ENCODE results near the gene C8B. TPM values are rescaled to one million over a fixed set of nuclear protein-coding genes. Genes with fewer than 3 reads are reported as not detected.
A peak's percentile ranks its signal among the peaks of the same experiment; 100 is the strongest.

C8B gene
- total RNA-seq, 2 donors from 2014 or later, result not detected

DNA sequence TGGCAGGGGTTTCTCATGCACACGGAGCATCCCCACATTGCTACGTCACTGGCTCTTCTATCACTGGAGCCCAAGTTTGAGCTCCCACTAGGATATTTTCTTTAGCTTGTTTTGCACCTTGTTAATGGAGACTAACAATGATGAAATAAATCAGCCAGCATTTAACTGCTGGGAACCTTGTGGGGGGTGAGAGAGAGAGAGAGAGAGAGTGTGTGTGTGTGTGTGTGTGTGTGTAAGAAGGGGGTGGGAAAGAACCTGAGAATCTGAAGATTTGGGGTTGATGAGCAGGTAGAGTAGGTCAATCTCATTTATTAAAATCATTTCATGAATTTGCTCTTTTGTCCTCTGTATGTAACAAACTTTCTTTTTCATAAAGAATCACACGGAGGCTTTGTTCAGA is 624 bp downstream of the C8B start:
- Mint-ChIP-seq H3K36me3 (ENCODE audit: low read depth) (no peaks in the 10 kb centered on the region), H3K4me1 (no peaks in the 10 kb centered on the region), H3K27me3 (peaks cover 19% of the 10 kb centered on the region), H3K27ac (no peak overlapping the region), H3K4me3 (no peak overlapping the region)
- ATAC-seq (no peak), DNase-seq (no peak)
- H3K9me3 ChIP-seq (ENCODE audit: control insufficient read depth, low read length, poor library complexity, severe bottlenecking), result no peaks in the 10 kb centered on the region

- no peaks in the 10 kb centered on the region for H3K36me3 Mint-ChIP-seq (ENCODE audit: low read depth)
- no peaks in the 10 kb centered on the region for H3K4me1 Mint-ChIP-seq
- peak overlapping the region; percentile 1 for H3K27ac Mint-ChIP-seq
- ATAC-seq (no peak), DNase-seq (no peak)
- no peaks in the 10 kb centered on the region for H3K9me3 ChIP-seq (ENCODE audit: control insufficient read depth, low read length, poor library complexity, severe bottlenecking)
- H3K4me3 Mint-ChIP-seq, result no peak overlapping the region
- peaks cover 19% of the 10 kb centered on the region for H3K27me3 Mint-ChIP-seq
Observed at GRCh38 chr1:56964349-56965017, 1.3 kb downstream of the C8B start.

DNA sequence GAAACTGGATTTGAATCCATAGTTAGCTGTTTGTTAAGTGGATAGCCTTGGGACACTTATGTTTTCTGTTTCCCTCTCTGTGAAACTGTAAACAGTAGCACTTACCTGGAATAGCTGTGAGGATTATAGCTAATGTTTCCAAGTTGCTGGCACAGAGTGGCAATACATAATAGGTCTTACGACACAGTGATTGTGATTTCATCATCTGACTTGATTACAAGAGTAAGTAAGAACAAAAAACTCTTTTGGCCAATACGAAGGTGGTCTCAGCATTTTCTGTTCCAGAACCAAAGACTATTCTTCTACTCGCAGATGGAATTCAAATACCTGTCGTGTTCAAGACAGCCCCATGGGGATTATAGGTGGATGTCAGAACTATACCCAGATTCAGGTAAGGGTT is 2.1 kb downstream of the C8B start:
- no peak overlapping the region for H3K4me3 Mint-ChIP-seq
- no peaks in the 10 kb centered on the region for H3K9me3 ChIP-seq (ENCODE audit: control insufficient read depth, low read length, poor library complexity, severe bottlenecking)
- H3K27me3 Mint-ChIP-seq, result peaks cover 19% of the 10 kb centered on the region
- no peak for DNase-seq
- no peak overlapping the region for H3K27ac Mint-ChIP-seq
- ATAC-seq, result no peak
- no peaks in the 10 kb centered on the region for H3K36me3 Mint-ChIP-seq (ENCODE audit: low read depth)
- no peaks in the 10 kb centered on the region for H3K4me1 Mint-ChIP-seq

- ATAC-seq (no peak), DNase-seq (no peak)
- Mint-ChIP-seq H3K4me3 (no peak overlapping the region), H3K36me3 (ENCODE audit: low read depth) (peaks cover 5% of the 10 kb centered on the region), H3K27ac (no peak overlapping the region), H3K4me1 (peaks cover 4% of the 10 kb centered on the region), H3K27me3 (peaks cover 35% of the 10 kb centered on the region)
- no peaks in the 10 kb centered on the region for H3K9me3 ChIP-seq (ENCODE audit: control insufficient read depth, low read length, poor library complexity, severe bottlenecking)
Observed at GRCh38 chr1:56961426-56961825, 4.4 kb downstream of the C8B start.

- Mint-ChIP-seq H3K27ac (no peak overlapping the region), H3K27me3 (peaks cover 35% of the 10 kb centered on the region), H3K4me1 (peaks cover 4% of the 10 kb centered on the region), H3K36me3 (ENCODE audit: low read depth) (peaks cover 5% of the 10 kb centered on the region), H3K4me3 (no peak overlapping the region)
- no peaks in the 10 kb centered on the region for H3K9me3 ChIP-seq (ENCODE audit: control insufficient read depth, low read length, poor library complexity, severe bottlenecking)
- DNase-seq, result no peak
- no peak for ATAC-seq
Observed at GRCh38 chr1:56958526-56958925, 7.3 kb downstream of the C8B start.

GRCh38 chr1:56957931-56958330 is 7.9 kb downstream of the C8B start:
- H3K4me1 Mint-ChIP-seq, result peaks cover 4% of the 10 kb centered on the region
- H3K27me3 Mint-ChIP-seq, result peaks cover 33% of the 10 kb centered on the region
- no peak overlapping the region for H3K4me3 Mint-ChIP-seq
- no peaks in the 10 kb centered on the region for H3K9me3 ChIP-seq (ENCODE audit: control insufficient read depth, low read length, poor library complexity, severe bottlenecking)
- no peak for DNase-seq
- ATAC-seq, result no peak
- H3K27ac Mint-ChIP-seq, result no peak overlapping the region
- peaks cover 5% of the 10 kb centered on the region for H3K36me3 Mint-ChIP-seq (ENCODE audit: low read depth)

GRCh38 chr1:56954664-56955063 is 11.2 kb downstream of the C8B start:
- Mint-ChIP-seq H3K27me3 (peaks cover 28% of the 10 kb centered on the region), H3K4me1 (peaks cover 4% of the 10 kb centered on the region), H3K4me3 (no peak overlapping the region), H3K36me3 (ENCODE audit: low read depth) (peaks cover 5% of the 10 kb centered on the region), H3K27ac (no peak overlapping the region)
- no peaks in the 10 kb centered on the region for H3K9me3 ChIP-seq (ENCODE audit: control insufficient read depth, low read length, poor library complexity, severe bottlenecking)
- DNase-seq, result no peak
- no peak for ATAC-seq

GRCh38 chr1:56953386-56953785 is 12.4 kb downstream of the C8B start:
- Mint-ChIP-seq H3K36me3 (ENCODE audit: low read depth) (peaks cover 5% of the 10 kb centered on the region), H3K27ac (no peak overlapping the region), H3K4me3 (no peak overlapping the region), H3K4me1 (peaks cover 4% of the 10 kb centered on the region), H3K27me3 (peaks cover 26% of the 10 kb centered on the region)
- no peaks in the 10 kb centered on the region for H3K9me3 ChIP-seq (ENCODE audit: control insufficient read depth, low read length, poor library complexity, severe bottlenecking)
- DNase-seq (no peak), ATAC-seq (no peak)

GRCh38 chr1:56952501-56952900 is 13.3 kb downstream of the C8B start:
- H3K4me1 Mint-ChIP-seq, result no peaks in the 10 kb centered on the region
- no peak overlapping the region for H3K27ac Mint-ChIP-seq
- H3K27me3 Mint-ChIP-seq, result peaks cover 18% of the 10 kb centered on the region
- H3K9me3 ChIP-seq (ENCODE audit: control insufficient read depth, low read length, poor library complexity, severe bottlenecking), result no peaks in the 10 kb centered on the region
- H3K4me3 Mint-ChIP-seq, result no peak overlapping the region
- DNase-seq (no peak), ATAC-seq (no peak)
- no peaks in the 10 kb centered on the region for H3K36me3 Mint-ChIP-seq (ENCODE audit: low read depth)

- H3K27me3 Mint-ChIP-seq, result no peaks in the 10 kb centered on the region
- H3K27ac Mint-ChIP-seq, result no peak overlapping the region
- no peaks in the 10 kb centered on the region for H3K9me3 ChIP-seq (ENCODE audit: control insufficient read depth, low read length, poor library complexity, severe bottlenecking)
- DNase-seq, result no peak
- no peak overlapping the region for H3K4me3 Mint-ChIP-seq
- H3K4me1 Mint-ChIP-seq, result no peaks in the 10 kb centered on the region
- ATAC-seq, result no peak
- no peaks in the 10 kb centered on the region for H3K36me3 Mint-ChIP-seq (ENCODE audit: low read depth)
Observed at GRCh38 chr1:56948403-56949023, 17.3 kb downstream of the C8B start.

DNA sequence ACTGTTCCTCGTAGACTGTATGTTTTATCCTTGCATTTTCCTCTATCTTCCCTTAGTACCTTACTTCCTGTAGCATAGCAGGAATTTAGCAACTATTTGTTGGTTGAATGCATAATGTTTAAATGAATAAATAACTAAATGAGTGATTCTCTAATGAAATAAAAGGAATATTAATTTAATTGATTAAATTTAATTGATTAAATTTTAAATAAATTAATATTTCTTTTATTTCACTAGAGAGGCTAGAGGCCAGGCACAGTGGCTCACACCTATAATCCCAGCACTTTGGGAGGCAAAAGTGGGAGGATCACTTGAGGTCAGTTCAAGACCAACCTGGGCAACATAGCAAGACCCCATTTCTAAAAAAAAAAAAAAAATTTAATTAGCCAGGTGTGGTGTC is 25.8 kb downstream of the C8B start:
- H3K4me1 Mint-ChIP-seq, result no peaks in the 10 kb centered on the region
- no peak overlapping the region for H3K27ac Mint-ChIP-seq
- no peaks in the 10 kb centered on the region for H3K9me3 ChIP-seq (ENCODE audit: control insufficient read depth, low read length, poor library complexity, severe bottlenecking)
- DNase-seq, result no peak
- H3K27me3 Mint-ChIP-seq, result peaks cover 7% of the 10 kb centered on the region
- H3K4me3 Mint-ChIP-seq, result no peak overlapping the region
- no peak for ATAC-seq
- H3K36me3 Mint-ChIP-seq (ENCODE audit: low read depth), result no peaks in the 10 kb centered on the region

DNA sequence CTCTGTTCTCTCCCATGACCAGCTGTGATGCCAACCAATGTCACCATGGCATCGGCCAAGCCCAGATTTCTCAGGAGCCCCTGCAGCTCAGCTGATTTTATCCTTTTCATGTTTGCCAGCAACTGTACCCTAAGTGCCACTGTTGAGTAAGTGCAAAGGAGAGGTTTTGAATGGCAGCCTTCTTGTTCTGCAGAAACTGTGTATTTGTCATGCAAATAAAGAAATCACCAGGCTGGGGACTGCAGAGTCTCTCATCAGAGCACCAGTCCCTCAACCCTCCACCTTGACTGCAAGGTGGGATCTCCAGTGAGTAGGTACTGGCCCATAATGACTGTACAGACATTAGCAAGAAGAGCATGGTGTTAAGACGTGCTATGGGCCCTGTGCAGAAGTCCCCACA is 26.6 kb downstream of the C8B start:
- peaks cover 7% of the 10 kb centered on the region for H3K27me3 Mint-ChIP-seq
- ATAC-seq (no peak), DNase-seq (no peak)
- H3K4me1 Mint-ChIP-seq, result no peaks in the 10 kb centered on the region
- no peaks in the 10 kb centered on the region for H3K9me3 ChIP-seq (ENCODE audit: control insufficient read depth, low read length, poor library complexity, severe bottlenecking)
- no peaks in the 10 kb centered on the region for H3K36me3 Mint-ChIP-seq (ENCODE audit: low read depth)
- no peak overlapping the region for H3K27ac Mint-ChIP-seq
- no peak overlapping the region for H3K4me3 Mint-ChIP-seq

DNA sequence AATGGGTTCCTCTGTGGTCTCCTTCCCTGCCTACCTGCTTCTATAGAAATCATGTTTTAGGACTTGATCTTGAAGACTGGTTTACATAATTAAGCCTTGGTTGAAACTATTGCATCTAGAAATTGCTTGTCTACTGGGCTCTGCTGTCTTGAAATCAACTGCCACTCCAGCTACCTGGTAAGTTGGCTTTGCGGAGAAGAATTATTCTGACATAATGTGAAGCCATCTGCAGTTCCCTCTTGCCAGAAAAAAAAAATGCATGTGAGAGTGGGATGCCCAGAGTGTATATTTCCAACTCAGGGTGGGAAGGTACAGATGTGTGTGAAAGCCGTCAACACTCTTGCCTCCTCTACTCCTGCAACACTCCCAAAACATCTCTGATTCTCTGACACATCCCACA is 27.2 kb downstream of the C8B start:
- Mint-ChIP-seq H3K27ac (no peak overlapping the region), H3K4me1 (no peaks in the 10 kb centered on the region), H3K4me3 (no peak overlapping the region), H3K36me3 (ENCODE audit: low read depth) (no peaks in the 10 kb centered on the region), H3K27me3 (peaks cover 7% of the 10 kb centered on the region)
- DNase-seq, result no peak
- H3K9me3 ChIP-seq (ENCODE audit: control insufficient read depth, low read length, poor library complexity, severe bottlenecking), result no peaks in the 10 kb centered on the region
- ATAC-seq, result no peak

- Mint-ChIP-seq H3K4me1 (no peaks in the 10 kb centered on the region), H3K27ac (no peak overlapping the region), H3K4me3 (no peak overlapping the region), H3K36me3 (ENCODE audit: low read depth) (no peaks in the 10 kb centered on the region), H3K27me3 (peaks cover 19% of the 10 kb centered on the region)
- ATAC-seq, result no peak
- H3K9me3 ChIP-seq (ENCODE audit: control insufficient read depth, low read length, poor library complexity, severe bottlenecking), result no peaks in the 10 kb centered on the region
- no peak for DNase-seq
Observed at GRCh38 chr1:56934430-56935060, 31.3 kb downstream of the C8B start.
